Measurements from ENCODE around the gene NUP50.

Gene NUP50

GRCh38 chr22:45230026-45230721 lies 66.4 kb downstream of the NUP50 start:
- DNase-seq (ENCODE audit: low read depth), result no peak

DNA sequence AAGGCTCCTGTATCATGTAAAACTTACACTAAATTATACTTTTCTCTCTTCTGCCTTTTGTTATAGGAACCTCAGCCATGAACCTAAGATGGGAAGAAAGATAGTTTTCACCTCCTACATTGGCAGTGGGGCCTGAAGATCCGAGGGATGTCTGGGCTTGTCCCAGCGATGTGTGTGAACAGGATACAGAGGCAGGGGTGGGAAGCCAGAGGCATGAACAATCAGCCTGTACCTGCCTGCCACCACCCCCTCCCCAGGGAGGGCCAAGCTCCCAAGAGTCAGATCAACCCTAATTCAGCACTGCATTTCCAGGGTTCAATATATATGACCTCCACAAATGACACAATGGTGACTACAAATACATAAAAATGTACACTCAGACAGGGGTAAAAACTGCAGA lies 67.6 kb downstream of the NUP50 start:
- no peak for DNase-seq (ENCODE audit: low read depth)

- no peak for DNase-seq (ENCODE audit: low read depth)
Measured at GRCh38 chr22:45233386-45233785, 69.7 kb downstream of the NUP50 start.

DNA sequence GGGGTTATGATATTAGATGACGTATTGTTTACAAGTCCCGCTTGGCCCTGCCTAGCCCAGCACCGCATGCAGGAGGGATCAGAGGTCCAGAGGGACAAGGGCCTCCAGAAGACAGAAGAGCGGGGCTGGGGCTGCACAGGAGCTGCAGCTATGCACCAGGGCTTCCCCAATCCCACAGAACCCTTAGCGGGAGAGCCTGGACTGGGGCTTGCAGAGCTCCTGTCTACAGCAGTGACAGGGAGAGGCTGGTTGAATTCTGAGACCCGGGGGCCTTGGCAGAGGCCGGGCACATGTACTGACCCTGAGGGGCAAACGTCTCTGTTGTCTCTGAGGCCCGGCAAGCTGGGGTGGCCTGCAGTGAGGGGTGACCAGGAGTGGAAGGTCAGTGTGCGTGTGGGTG lies 70.1 kb downstream of the NUP50 start:
- no peak for DNase-seq (ENCODE audit: low read depth)

GRCh38 chr22:45235101-45235777 lies 71.5 kb downstream of the NUP50 start:
- no peak for DNase-seq (ENCODE audit: low read depth)

DNA sequence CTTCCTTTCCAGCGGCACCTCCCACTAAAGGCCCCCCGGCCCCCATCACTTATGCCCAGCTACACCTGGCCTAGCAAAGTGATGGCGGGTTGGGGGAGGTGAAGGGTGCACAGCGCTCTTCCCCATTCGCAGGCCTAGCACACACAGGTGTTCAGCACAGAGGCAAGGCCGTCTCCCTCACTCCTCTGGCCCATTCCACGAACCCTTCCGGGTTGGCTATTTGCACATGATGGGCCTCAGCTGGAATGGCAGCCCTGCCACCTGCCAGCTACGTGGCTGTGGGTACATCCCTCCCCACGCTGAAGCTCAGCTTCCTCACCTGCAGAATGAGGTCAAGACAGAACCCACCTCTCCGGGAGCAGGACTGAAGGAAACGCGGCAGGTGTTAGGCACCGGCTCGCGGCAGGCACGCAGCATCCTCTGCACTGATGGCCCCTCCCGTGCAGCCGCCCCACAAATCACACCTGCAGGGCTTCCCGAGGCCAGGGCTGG lies 72.2 kb downstream of the NUP50 start:
- no peak for DNase-seq (ENCODE audit: low read depth)

- no peak for DNase-seq (ENCODE audit: low read depth)
Measured at GRCh38 chr22:45237065-45237990, 73.6 kb downstream of the NUP50 start.
